GM19238 (cell line): ENCODE results near the gene FBXO7.
"Not testable (repeated sequence)": the region's sequence is repeated elsewhere in the genome, so short reads cannot be mapped to it uniquely, and the experiment has no call there.

Experiments
- DNase-seq: peaks from one replicate; pipeline ENCODE4 v3.0.0; 2011; ENCODE audit warnings: low spot score; ENCODE audit not compliant: insufficient read length

Gene FBXO7

GRCh38 chr22:32474635-32475467 is at the start of gene FBXO7:
FBXO7 (plus strand) TSS chr22:32474811; CDS start chr22:32475003, 192 bp downstream.
- peak; percentile 76 for DNase-seq

GRCh38 chr22:32426881-32427280 is 47.7 kb upstream of the FBXO7 start:
- no peak for DNase-seq

GRCh38 chr22:32430352-32430751 is 44.3 kb upstream of the FBXO7 start:
- no peak for DNase-seq

- no peak for DNase-seq
These were observed 30.5 kb upstream of the FBXO7 start for GRCh38 chr22:32444068-32444467.

GRCh38 chr22:32446321-32446720 is 28.3 kb upstream of the FBXO7 start:
- DNase-seq: no peak

- DNase-seq: no peak
These were observed 25.6 kb upstream of the FBXO7 start for GRCh38 chr22:32448980-32449379.

- DNase-seq: no peak
These were observed 17.6 kb upstream of the FBXO7 start for GRCh38 chr22:32457031-32457430.

GRCh38 chr22:32462452-32462851 is 12.2 kb upstream of the FBXO7 start:
- no peak for DNase-seq

GRCh38 chr22:32465661-32466060 is 8.9 kb upstream of the FBXO7 start:
- DNase-seq: no peak

- no peak for DNase-seq
These were observed 8.1 kb upstream of the FBXO7 start for GRCh38 chr22:32466496-32466895.

- no peak for DNase-seq
These were observed 4.8 kb upstream of the FBXO7 start for GRCh38 chr22:32469799-32470212.

- no peak for DNase-seq
These were observed 1.1 kb upstream of the FBXO7 start for GRCh38 chr22:32473388-32473952.

- DNase-seq: no peak
These were observed 928 bp downstream of the FBXO7 start for GRCh38 chr22:32475468-32476010.

- no peak for DNase-seq
These were observed 1.9 kb downstream of the FBXO7 start for GRCh38 chr22:32476281-32477195.

- DNase-seq: no peak
These were observed 3.0 kb downstream of the FBXO7 start for GRCh38 chr22:32477596-32477995.

- not testable (repeated sequence) for DNase-seq
These were observed 3.9 kb downstream of the FBXO7 start for GRCh38 chr22:32478552-32478951.

- DNase-seq: no peak
These were observed 4.4 kb downstream of the FBXO7 start for GRCh38 chr22:32478994-32479393.

GRCh38 chr22:32480238-32480637 is 5.6 kb downstream of the FBXO7 start:
- DNase-seq: no peak

GRCh38 chr22:32482708-32483107 is 8.1 kb downstream of the FBXO7 start:
- DNase-seq: no peak

GRCh38 chr22:32486656-32487390 is 12.2 kb downstream of the FBXO7 start:
- DNase-seq: no peak

- DNase-seq: no peak
These were observed 12.8 kb downstream of the FBXO7 start for GRCh38 chr22:32487461-32487860.
